Ammon's horn (tissue), 1 donor: ENCODE data around the gene TMSB4X.
"Not testable (repeated sequence)": the region's sequence is repeated elsewhere in the genome, so short reads cannot be mapped to it uniquely, and the experiment has no call there.

Experiments
- DNase-seq: peaks from one replicate; pipeline ENCODE4 v3.0.0-alpha.2; 2016; ENCODE audit warnings: low spot score

The TMSB4X gene

GRCh38 chrX:12997906-12998687 is 23.2 kb downstream of the TMSB4X start:
- DNase-seq = peak; percentile 77

- no peak for DNase-seq
Measured at GRCh38 chrX:12999422-12999821, 24.5 kb downstream of the TMSB4X start.

DNA sequence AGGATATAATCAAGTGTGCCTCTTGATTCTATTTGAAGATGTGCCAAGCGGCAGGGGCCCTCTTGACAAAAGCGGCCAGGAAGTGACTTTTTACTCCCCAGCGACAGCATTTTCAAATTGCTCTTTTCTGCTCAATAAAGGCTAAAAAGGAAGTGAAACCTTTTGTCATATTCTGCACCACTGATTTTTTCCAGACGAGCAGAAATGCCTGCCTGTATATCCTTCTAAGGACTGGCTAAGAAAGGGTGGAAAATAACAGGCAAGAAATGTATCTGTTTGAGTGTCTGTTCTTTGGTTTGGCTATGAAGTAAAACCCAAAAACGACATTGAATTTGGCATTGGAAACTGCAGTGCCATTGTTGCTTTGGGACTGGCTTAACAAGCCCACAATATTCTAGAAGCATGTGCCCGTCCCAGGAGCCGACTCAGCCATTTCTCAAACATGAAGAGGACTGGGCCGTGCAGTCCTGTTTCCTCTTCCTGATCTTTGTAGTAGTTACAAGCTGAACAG is 25.4 kb downstream of the TMSB4X start:
- peak; percentile 41 for DNase-seq

DNA sequence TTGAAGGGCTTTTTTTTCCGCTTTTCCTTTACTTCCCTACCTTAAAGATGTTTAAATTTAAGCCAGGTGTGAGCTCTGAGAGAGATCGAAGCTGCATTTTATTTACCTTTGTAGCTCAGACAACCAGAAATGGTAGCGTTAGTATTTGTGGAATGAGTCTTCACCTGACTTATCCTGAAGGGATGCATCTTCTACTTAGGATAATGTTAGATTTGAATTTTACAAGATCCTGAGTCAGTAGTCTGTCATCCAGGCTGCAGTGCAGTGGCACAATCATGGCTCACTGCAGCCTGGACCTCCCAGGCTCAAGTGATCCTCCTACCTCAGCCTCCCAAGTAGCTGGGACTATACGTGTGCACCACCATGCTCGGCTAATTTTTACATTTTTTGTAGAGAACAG is 26.2 kb downstream of the TMSB4X start:
- DNase-seq = no peak

- no peak for DNase-seq
Measured at GRCh38 chrX:13001961-13002671, 27.2 kb downstream of the TMSB4X start.

DNA sequence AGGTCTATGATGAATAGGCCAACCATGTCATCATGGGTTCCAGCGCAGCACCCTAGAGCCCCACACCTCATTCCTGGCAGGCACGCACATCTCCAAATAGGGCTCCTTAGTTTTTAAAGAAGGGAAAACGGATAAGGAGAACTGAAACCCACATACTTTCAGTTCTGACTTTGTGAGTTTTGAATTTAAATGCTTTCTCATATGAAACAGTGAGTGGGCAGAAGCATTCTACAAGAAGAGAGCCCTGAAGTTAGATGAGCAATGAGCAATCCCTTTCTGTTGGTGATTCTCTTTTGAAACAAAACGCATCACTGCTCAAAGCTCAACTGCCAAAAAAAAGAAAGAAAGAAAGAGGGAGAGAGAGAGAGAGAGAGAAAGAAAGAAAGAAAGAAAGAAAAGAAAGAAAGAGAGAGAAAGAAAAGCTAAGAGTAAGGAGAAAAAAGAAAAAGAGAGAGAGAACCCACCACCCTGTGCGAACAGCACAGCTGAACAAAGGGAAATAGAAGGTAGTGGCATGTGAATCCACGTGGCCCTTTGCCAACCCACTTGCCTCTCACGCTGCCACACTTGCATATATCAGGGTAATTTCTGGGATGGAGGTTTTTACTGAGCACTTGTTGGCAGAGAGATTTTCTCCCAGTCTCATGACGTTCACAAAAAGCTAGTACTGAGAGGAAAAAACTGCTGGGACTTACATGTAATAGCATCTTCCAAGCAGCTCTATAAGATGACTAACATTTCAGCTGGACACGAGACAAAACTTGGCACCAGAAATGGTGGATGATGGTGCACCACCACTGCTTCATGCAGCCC is 31.0 kb downstream of the TMSB4X start:
- DNase-seq = no peak

DNA sequence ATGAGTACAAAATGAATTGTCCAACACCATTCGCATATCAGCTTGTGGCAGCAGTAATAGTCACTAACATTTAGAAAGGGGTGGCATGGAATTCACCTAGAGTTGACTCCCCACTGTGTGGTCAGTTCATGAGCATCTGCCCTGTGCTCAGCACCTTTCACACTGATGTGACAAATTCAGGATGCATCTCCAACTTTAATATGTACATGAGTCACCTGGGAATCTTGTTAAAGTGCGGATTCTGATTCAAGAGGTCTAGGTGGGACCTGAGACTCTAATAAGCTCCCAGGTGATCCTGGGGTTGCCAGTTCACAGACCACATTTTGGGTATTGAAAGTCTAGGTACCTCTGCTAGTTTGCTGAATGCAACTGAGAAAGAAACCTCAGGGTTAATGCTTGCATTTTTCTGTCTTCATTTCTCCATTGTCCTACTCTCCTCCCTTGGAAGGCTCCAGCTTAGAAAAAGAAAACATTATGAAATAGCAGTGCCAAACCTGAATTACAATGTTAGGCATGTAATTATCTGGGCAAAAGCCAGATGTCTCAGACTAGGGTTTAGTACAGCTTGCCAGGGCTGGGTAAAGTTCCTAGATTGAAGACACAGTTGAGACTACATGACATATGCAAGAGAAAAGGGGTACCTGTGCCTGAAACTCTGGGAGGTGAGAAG is 32.7 kb downstream of the TMSB4X start:
- no peak for DNase-seq

- no peak for DNase-seq
Measured at GRCh38 chrX:13008189-13008533, 33.3 kb downstream of the TMSB4X start.

DNA sequence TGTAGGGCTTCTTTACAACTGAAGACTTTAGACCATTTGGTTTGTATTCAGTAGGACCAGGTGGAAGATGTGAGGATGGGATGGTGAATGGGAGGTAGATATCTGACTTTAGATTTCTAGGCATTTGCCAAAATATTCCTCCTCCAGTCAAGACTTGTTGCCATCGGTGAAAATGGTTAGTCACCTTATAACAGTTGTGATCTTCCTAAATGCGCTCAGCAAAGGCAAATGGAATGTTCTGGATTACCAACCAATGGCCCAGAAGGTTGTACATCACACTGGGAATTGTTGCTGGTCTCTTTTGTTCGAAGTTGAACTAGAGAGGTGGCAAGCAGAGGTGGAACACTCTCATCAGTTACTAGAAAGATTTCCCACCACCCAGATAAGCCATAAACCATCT is 33.9 kb downstream of the TMSB4X start:
- no peak for DNase-seq

DNA sequence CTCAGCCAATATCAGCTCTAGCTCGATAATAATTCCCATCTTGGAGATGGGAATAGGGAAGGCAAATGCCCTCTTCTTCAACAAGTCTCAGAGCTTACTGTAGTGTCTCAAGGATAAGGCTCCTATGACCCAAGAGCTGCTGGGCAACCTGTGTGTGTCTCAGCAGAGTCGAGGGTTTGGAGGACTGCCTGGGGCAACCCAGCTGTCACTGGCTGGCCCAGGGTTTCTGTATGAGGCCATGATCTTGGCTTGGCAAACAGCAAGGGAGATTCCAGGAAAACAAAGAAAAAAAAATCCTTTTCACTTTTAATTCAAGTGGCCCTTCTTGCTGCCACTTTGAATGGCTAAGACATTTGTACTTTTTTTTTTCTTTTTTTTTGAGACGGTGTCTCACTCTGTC is 34.4 kb downstream of the TMSB4X start:
- DNase-seq = no peak

DNA sequence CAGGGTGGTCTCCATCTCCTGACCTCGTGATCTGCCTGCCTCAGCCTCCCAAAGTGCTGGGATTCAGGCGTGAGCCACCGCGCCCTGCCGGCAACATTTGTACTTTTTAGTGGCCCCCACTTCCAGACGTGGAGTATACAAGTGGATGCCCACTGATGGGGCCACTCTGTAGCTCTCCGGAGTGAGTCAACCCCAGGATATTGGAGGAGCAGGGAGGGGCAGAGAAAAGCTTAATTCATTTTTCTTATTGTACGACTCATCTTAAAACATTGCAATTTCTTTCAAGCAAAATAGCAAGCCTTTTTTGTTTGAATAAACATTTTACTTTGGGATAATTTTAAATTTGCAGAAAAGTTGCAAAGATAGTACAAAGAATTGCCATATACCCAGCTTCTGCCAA is 34.9 kb downstream of the TMSB4X start:
- no peak for DNase-seq

GRCh38 chrX:13010546-13010945 is 35.6 kb downstream of the TMSB4X start:
- DNase-seq = no peak

DNA sequence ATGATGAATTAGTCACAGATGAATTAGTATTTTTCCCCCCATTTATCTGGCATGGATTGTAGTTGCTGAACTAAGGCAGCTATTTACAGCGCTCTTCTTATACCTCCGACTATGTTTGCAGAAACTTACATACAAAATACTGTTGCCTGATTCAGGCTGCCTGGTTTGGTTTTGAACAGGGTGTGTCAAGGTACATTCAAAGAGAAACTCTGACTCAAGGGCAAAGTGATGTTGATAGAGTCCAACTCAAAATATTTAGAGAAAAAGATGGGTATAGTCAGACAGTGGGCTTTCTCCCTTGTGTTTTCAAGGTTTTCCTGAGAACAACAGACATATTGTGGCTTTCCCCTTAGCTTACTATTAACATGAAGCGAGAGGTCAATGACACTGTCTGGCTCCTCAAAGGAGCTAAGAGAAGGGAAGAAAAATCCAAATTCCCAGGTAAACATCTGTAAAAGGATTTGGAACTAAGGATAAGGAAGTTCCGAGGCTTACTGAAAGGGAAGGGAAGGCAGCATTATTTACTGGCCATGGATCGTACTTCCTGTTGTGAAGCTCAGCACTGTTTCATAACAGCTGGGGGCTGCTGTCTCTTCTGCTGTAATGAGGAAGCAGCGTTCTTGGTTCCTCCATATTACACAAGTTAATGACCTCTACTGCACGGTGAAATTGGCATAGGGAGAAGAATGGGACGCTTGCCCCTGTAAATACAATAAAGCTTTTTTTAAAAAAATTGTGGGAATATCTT is 38.6 kb downstream of the TMSB4X start:
- peak; percentile 45 for DNase-seq

DNA sequence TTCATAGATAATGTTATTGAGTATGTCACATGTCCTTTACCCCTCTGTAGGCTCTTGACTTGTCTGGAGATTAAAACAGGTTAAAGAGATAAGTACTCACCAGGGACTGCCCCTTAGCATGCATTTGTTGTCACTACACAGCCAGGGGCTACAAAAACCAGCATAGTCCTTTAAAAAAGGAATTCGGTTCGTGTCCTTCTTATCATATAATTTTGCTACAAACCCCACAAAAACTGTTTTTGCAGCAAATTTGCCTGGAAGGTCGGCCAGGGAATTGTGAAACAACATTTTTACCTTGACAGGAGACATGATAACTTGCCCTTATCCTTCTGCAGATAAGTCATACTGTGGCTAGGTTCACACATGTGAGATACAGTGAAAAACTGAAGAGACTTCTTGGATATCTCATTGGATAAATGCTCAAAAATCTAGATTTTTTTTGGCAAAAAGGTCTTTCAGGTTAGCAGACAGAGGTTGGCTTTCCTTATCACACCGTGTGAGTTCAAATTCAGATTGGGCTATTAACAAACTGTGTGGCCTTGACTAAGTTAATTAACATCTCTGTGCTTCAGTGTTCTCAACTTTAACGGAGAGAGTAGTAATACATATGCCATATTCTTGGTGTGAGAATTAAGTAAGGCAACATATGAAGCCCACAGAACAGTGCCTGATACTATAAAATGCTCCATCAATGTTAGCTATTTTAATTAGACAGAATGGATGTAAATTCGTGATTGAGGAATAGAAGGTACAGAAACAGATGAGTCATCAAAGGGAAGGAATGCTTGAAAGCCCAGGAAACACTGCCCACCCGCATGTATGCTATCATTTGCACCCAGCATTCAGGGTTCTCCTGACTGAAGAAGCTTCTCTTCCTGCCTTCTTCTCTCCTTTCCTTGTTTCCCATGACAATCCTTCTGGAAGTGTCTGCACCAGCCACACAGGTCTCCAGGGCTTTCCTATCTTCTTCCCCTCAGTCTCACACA is 39.5 kb downstream of the TMSB4X start:
- DNase-seq = no peak

DNA sequence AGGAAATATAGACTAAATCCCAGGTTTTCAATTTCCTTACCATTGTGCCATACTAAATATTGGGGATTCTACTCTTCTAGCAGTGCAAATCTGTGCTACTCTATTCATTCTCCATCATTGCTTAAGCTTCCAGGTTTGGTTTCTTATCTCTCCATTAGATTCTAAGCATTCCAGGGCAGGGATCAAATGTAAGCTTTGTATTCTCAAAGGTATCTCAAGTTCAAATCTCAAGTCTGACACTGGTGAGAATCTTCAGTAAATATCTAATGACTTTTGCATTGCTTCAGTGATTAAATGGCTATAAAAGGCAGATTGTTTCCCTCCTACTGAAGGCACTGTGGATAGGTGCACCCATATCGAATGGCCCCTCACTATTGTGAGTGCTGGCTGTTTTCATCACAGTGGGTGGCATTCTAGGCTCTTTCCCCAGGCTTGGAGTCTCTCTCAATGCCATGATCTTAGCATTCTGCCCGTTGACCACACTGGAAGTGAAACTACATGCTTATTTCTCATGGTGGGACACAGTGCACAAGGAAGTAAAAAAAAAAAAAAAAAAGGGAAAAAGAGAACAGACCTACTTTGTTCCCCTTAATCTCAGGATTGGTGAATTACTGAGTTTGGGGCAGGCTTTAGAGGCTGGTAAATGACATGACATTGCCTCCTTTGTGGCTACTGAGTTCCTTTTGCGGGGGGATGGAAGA is 40.8 kb downstream of the TMSB4X start:
- DNase-seq = peak; percentile 37

GRCh38 chrX:13016731-13017130 is 41.8 kb downstream of the TMSB4X start:
- not testable (repeated sequence) for DNase-seq

DNA sequence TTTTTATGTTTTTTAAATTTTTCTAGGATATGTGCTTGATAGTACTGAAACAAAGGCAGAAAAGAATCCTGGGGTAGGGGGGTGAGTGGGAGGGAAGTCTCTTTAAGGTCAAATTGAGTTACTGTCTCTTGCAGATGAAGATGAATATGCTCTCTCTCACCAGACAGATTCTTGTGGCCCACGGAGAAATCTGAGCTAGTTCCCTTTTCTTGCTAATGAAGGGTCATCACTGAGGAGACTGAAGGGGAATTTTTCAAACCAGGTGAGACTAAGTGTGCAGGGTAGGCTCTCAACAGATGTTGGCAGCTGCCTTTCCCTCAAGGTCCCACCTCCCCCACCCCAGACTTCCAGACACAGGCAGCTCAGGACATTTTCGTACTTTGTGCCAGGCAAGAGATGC is 48.0 kb downstream of the TMSB4X start:
- DNase-seq = no peak

DNA sequence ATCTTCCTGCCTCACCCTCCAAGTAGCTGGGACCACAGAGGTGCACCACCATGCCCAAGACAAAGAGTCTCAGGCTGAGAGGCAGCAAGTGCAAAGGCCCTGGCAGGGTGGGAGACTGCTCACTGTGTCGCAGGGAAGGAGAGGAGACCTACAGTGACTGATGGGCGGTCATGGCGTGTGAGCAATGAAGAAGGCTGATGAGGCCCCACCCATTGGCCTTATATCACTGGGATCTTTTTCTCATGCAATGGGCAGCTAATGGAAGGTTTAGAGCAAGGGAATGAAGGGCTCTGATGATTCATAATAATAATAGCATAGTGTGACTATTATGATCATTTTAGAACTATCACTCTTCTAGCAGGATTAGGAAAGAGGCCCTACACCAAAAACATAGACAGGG is 48.7 kb downstream of the TMSB4X start:
- no peak for DNase-seq

GRCh38 chrX:13023979-13024378 is 49.1 kb downstream of the TMSB4X start:
- DNase-seq = no peak

- no peak for DNase-seq
Measured at GRCh38 chrX:13024986-13025385, 50.1 kb downstream of the TMSB4X start.
